Panc1 (cell line): ENCODE results near the gene HTR1B. TPM values are rescaled to one million over a fixed set of nuclear protein-coding genes. Genes with fewer than 3 reads are reported as not detected.

ENCODE experiments used
- ATAC-seq: fragments of 200-7000 bp; cut with Tn5 transposase; 2 replicates; pipeline ENCODE4 v1.9.1; 2020; ENCODE audit warnings: mild to moderate bottlenecking, moderate library complexity
- BruUV-seq: library from RNA; stranded (reverse); fragments of 400-500 nt; replicated peaks from 2 replicates; lab custom pipeline; 2021; lab: Mats Ljungman, UMichigan
- CTCF ChIA-PET: fragments of 300-600 bp; sonication (Branson Sonifier 250); formaldehyde crosslinking; loops from one replicate; lab custom pipeline; 2022; ENCODE audit warnings: antibody characterized with exemption; lab: Charles Lee
- POLR2A ChIA-PET: fragments of 300-600 bp; sonication (Branson Sonifier 250); formaldehyde crosslinking; loops from one replicate; lab custom pipeline; 2022; ENCODE audit warnings: antibody characterized with exemption; lab: Charles Lee
- DNase-seq: peaks from one replicate; pipeline ENCODE4 v3.0.0-alpha.2; 2010; ENCODE audit warnings: low read depth, low spot score
- H3K27ac ChIP-seq: 2 replicates; pipeline ENCODE4 v1.5.1; 2011; ENCODE audit warnings: mild to moderate bottlenecking, low read length, inconsistent platforms
- H3K27me3 ChIP-seq: fragments of 200-500 bp; sonication (Bioruptor generic); 2 replicates; pipeline ENCODE4 v1.6.0; 2014; ENCODE audit warnings: low read length, inconsistent platforms; ENCODE audit not compliant: control insufficient read depth, insufficient read depth
- H3K36me3 ChIP-seq: fragments of 200-500 bp; sonication (Bioruptor generic); 2 replicates; pipeline ENCODE4 v1.5.1; 2014; ENCODE audit warnings: inconsistent platforms, mild to moderate bottlenecking, low read length, moderate library complexity; ENCODE audit not compliant: control insufficient read depth, insufficient read depth
- H3K4me1 ChIP-seq: 2 replicates; pipeline ENCODE4 v1.5.1; 2011; ENCODE audit warnings: inconsistent platforms, mild to moderate bottlenecking, low read length, moderate library complexity; ENCODE audit not compliant: control insufficient read depth, insufficient read depth
- H3K4me3 ChIP-seq, 2 experiments: 2 replicates each; pipeline ENCODE4 v1.5.1; 2011 to 2012; ENCODE audit warnings: low read depth in 2 of 2, low read length in 2 of 2, mild to moderate bottlenecking in 2 of 2, inconsistent platforms in 1 of 2, moderate library complexity in 1 of 2
- H3K9me3 ChIP-seq: fragments of 200-500 bp; sonication (Bioruptor generic); 2 replicates; pipeline ENCODE4 v1.5.1; 2014; ENCODE audit warnings: low read depth, mild to moderate bottlenecking, inconsistent platforms, low read length, moderate library complexity; ENCODE audit not compliant: control insufficient read depth, insufficient read depth
- POLR2AphosphoS5 ChIP-seq: IDR thresholded peaks from 2 replicates; pipeline ENCODE4 v1.6.1; 2012; ENCODE audit warnings: mild to moderate bottlenecking, low read depth, low read length, moderate library complexity
- SIN3A ChIP-seq: IDR thresholded peaks from 2 replicates; pipeline ENCODE4 v1.6.1; 2012; ENCODE audit warnings: low read depth, mild to moderate bottlenecking, low read length, moderate library complexity, borderline replicate concordance; ENCODE audit not compliant: insufficient read depth
- TCF7L2 ChIP-seq: IDR thresholded peaks from 2 replicates; pipeline ENCODE4 v1.6.1; 2011; ENCODE audit warnings: mild to moderate bottlenecking, low read depth, low read length, inconsistent platforms
- in situ Hi-C: cut with HindIII; loops from 2 replicates; pipeline ENCODE4 v1.10.0; 2016; ENCODE audit warnings: low sequenced_read_pairs, low pct_unique_long_range_greater_than_20kb
- intact Hi-C: fragments of 100-400 bp; cut with micrococcal nuclease; formaldehyde crosslinking; loops from one replicate; pipeline ENCODE4 v1.10.0; 2022; ENCODE audit not compliant: unreplicated experiment
- total RNA-seq: library from RNA; stranded (reverse); gene quantifications from one replicate; pipeline ENCODE4 v1.2.1, GENCODE V29; 2021; ENCODE audit not compliant: unreplicated experiment
- TF ChIP-seq, protein P1 (sequence below), 2 experiments: IDR thresholded peaks; 2 replicates each; pipeline ENCODE4 v1.6.1; 2011 to 2012; ENCODE audit warnings: low read depth in 2 of 2, control low read depth in 1 of 2, low read length in 1 of 2, mild to moderate bottlenecking in 1 of 2, moderate library complexity in 1 of 2; ENCODE audit not compliant: insufficient read depth in 1 of 2
- TF ChIP-seq, protein P2 (sequence below): fragments of 450-650 bp; IDR thresholded peaks from 2 replicates; pipeline ENCODE4 v1.5.1; 2017; ENCODE audit warnings: mild to moderate bottlenecking

Gene HTR1B
- total RNA-seq, 1 experiment from 2014 or later: 14.0 TPM

DNA sequence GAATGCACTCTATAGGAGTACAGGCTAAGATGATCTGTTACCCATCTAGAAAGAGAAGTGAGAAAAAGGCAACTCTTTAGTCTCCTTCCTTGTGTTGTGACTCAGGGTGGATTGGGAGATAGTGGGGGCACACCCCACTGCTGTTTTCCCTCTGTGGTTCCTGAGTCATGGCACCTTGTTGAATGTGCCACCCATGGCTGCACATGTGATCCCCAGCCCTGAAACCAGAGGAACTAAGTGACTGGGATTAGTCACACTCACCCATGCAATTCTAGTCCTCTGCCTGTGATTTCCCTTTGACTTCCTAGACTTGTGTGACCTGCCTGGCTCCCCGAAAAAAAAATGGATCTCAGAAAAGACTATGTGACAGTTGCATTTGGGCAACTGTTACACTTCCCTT is 48.6 kb upstream of the HTR1B start:
- ATAC-seq (no peak), DNase-seq (no peak)
- Histone ChIP-seq H3K4me3 (no peak overlapping the region), H3K36me3 (no peaks in the 10 kb centered on the region), H3K27me3 (no peaks in the 10 kb centered on the region), H3K9me3 (0 out of 2 replicates have a peak, but pooled peaks cover 2% of the 10 kb centered on the region), H3K4me1 (no peaks in the 10 kb centered on the region), H3K27ac (no peak overlapping the region)
- no TSS peak for BruUV-seq
- no peak for TF ChIP-seq SIN3A
- no peak for TF ChIP-seq POLR2AphosphoS5
- no peak for TF ChIP-seq TCF7L2
- TF ChIP-seq, protein P1, sequence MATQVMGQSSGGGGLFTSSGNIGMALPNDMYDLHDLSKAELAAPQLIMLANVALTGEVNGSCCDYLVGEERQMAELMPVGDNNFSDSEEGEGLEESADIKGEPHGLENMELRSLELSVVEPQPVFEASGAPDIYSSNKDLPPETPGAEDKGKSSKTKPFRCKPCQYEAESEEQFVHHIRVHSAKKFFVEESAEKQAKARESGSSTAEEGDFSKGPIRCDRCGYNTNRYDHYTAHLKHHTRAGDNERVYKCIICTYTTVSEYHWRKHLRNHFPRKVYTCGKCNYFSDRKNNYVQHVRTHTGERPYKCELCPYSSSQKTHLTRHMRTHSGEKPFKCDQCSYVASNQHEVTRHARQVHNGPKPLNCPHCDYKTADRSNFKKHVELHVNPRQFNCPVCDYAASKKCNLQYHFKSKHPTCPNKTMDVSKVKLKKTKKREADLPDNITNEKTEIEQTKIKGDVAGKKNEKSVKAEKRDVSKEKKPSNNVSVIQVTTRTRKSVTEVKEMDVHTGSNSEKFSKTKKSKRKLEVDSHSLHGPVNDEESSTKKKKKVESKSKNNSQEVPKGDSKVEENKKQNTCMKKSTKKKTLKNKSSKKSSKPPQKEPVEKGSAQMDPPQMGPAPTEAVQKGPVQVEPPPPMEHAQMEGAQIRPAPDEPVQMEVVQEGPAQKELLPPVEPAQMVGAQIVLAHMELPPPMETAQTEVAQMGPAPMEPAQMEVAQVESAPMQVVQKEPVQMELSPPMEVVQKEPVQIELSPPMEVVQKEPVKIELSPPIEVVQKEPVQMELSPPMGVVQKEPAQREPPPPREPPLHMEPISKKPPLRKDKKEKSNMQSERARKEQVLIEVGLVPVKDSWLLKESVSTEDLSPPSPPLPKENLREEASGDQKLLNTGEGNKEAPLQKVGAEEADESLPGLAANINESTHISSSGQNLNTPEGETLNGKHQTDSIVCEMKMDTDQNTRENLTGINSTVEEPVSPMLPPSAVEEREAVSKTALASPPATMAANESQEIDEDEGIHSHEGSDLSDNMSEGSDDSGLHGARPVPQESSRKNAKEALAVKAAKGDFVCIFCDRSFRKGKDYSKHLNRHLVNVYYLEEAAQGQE (IDR thresholded peaks at IDR 0.05; ENCODE audit: insufficient read depth in 1 of 2, low read depth in 2 of 2, low read length in 1 of 2): no peak
- TF ChIP-seq, protein P2, sequence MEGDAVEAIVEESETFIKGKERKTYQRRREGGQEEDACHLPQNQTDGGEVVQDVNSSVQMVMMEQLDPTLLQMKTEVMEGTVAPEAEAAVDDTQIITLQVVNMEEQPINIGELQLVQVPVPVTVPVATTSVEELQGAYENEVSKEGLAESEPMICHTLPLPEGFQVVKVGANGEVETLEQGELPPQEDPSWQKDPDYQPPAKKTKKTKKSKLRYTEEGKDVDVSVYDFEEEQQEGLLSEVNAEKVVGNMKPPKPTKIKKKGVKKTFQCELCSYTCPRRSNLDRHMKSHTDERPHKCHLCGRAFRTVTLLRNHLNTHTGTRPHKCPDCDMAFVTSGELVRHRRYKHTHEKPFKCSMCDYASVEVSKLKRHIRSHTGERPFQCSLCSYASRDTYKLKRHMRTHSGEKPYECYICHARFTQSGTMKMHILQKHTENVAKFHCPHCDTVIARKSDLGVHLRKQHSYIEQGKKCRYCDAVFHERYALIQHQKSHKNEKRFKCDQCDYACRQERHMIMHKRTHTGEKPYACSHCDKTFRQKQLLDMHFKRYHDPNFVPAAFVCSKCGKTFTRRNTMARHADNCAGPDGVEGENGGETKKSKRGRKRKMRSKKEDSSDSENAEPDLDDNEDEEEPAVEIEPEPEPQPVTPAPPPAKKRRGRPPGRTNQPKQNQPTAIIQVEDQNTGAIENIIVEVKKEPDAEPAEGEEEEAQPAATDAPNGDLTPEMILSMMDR: no peak
- intact Hi-C loops (no loop called here), in situ Hi-C loops (no loop called here)
- POLR2A ChIA-PET: no interaction called here
- CTCF ChIA-PET: no interaction called here

DNA sequence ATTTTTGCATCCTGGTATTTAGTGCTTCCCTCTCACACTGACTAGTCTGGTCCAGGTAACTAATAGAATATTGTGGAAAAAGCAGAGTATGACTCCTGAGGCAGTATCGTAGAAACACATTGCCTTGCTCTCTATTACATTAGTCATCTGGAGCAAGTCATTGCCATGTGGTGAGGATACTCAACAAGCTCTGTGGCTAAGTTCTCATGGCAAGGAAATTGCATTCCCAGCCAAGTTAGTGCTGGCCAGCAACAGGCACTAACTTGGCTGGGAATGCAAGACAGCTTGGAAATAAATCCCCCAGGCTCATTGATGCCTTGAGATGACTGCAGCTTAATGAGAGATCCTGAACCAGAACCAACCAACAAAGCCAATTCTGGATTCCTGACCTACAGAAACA is 39.7 kb upstream of the HTR1B start:
- DNase-seq (no peak), ATAC-seq (no peak)
- TF ChIP-seq SIN3A: no peak
- no peak for TF ChIP-seq POLR2AphosphoS5
- TF ChIP-seq, protein P1 (IDR thresholded peaks at IDR 0.05; ENCODE audit: insufficient read depth in 1 of 2, low read depth in 2 of 2, low read length in 1 of 2): no peak
- TF ChIP-seq, protein P2: no peak
- TF ChIP-seq TCF7L2: no peak
- Histone ChIP-seq H3K27me3 (no peaks in the 10 kb centered on the region), H3K4me3 (no peak overlapping the region), H3K4me1 (no peaks in the 10 kb centered on the region), H3K27ac (no peak overlapping the region), H3K9me3 (no peaks in the 10 kb centered on the region), H3K36me3 (no peaks in the 10 kb centered on the region)
- BruUV-seq: no TSS peak
- CTCF ChIA-PET: no interaction called here
- intact Hi-C loops: no loop called here
- POLR2A ChIA-PET: no interaction called here
- in situ Hi-C loops: no loop called here
